NCI-H2227 (cell line): ENCODE results near the gene SPDYE2.
"Not testable (repeated sequence)": the region's sequence is repeated elsewhere in the genome, so short reads cannot be mapped to it uniquely, and the experiment has no call there.

Source experiments
- DNase-seq: peaks from one replicate; lab custom pipeline; 2025; ENCODE audit not compliant: unreplicated experiment; lab: John Stamatoyannopoulos, UW

SPDYE2 gene

GRCh38 chr7:102535062-102535615, 15.9 kb upstream of the SPDYE2 start:
- not testable (repeated sequence) for DNase-seq

- DNase-seq, result not testable (repeated sequence)
These were observed 10.4 kb upstream of the SPDYE2 start for GRCh38 chr7:102540604-102541003.

GRCh38 chr7:102542083-102542482, 8.9 kb upstream of the SPDYE2 start:
- not testable (repeated sequence) for DNase-seq

GRCh38 chr7:102542771-102543170, 8.3 kb upstream of the SPDYE2 start:
- not testable (repeated sequence) for DNase-seq

GRCh38 chr7:102543596-102543995, 7.4 kb upstream of the SPDYE2 start, which contains the start of gene UPK3BL2:
Gene UPK3BL2, minus strand, starts transcription at chr7:102543696. Its CDS starts 60 bp downstream, at chr7:102543636.
- not testable (repeated sequence) for DNase-seq

- DNase-seq, result not testable (repeated sequence)
These were observed 6.7 kb upstream of the SPDYE2 start for GRCh38 chr7:102544372-102544771.

- DNase-seq, result not testable (repeated sequence)
These were observed 5.7 kb upstream of the SPDYE2 start for GRCh38 chr7:102545288-102545687.

- not testable (repeated sequence) for DNase-seq
These were observed 4.7 kb upstream of the SPDYE2 start for GRCh38 chr7:102546353-102546752.

GRCh38 chr7:102568620-102569019, 17.6 kb downstream of the SPDYE2 start:
- not testable (repeated sequence) for DNase-seq

GRCh38 chr7:102572261-102573239, 21.5 kb downstream of the SPDYE2 start, which contains the start of gene POLR2J3:
Gene POLR2J3, minus strand, starts transcription at chr7:102572583. Its CDS starts 62 bp downstream, at chr7:102572521.
- not testable (repeated sequence) for DNase-seq

GRCh38 chr7:102574607-102575006, 23.6 kb downstream of the SPDYE2 start:
- not testable (repeated sequence) for DNase-seq

GRCh38 chr7:102576363-102576762, 25.3 kb downstream of the SPDYE2 start:
- DNase-seq, result not testable (repeated sequence)

- DNase-seq, result not testable (repeated sequence)
These were observed 26.6 kb downstream of the SPDYE2 start for GRCh38 chr7:102577315-102578240.

GRCh38 chr7:102578486-102578885, 27.5 kb downstream of the SPDYE2 start:
- not testable (repeated sequence) for DNase-seq

- not testable (repeated sequence) for DNase-seq
These were observed 30.7 kb downstream of the SPDYE2 start for GRCh38 chr7:102581722-102582121.

- not testable (repeated sequence) for DNase-seq
These were observed 32.5 kb downstream of the SPDYE2 start for GRCh38 chr7:102583495-102583894.

GRCh38 chr7:102589857-102590256, 38.8 kb downstream of the SPDYE2 start:
- not testable (repeated sequence) for DNase-seq

GRCh38 chr7:102592477-102593019, 41.5 kb downstream of the SPDYE2 start:
- DNase-seq, result not testable (repeated sequence)

GRCh38 chr7:102593637-102594334, 42.8 kb downstream of the SPDYE2 start:
- not testable (repeated sequence) for DNase-seq

- DNase-seq, result not testable (repeated sequence)
These were observed 45.0 kb downstream of the SPDYE2 start for GRCh38 chr7:102596036-102596435.
